HFF-Myc (cell line): Measurements from ENCODE around the gene TTC39B.

Source experiments
- DNase-seq: peaks from one replicate; pipeline ENCODE4 v3.0.0-alpha.2; 2011; ENCODE audit warnings: low read depth; ENCODE audit errors: extremely low read depth
- H3K4me3 ChIP-seq: replicated peaks from 2 replicates; pipeline ENCODE4 v1.5.1; 2011; ENCODE audit warnings: low read depth, mild to moderate bottlenecking, control low read depth, low read length
- CTCF ChIP-seq: IDR thresholded peaks from 2 replicates; pipeline ENCODE4 v1.5.1; 2012; ENCODE audit warnings: mild to moderate bottlenecking, low read depth, low read length, control low read depth; ENCODE audit errors: missing control alignments

TTC39B gene

GRCh38 chr9:15280647-15281046 lies 26.4 kb downstream of the TTC39B start:
- no peak for DNase-seq
- H3K4me3 ChIP-seq = no peak overlapping the region
- TF ChIP-seq CTCF = no peak

GRCh38 chr9:15278839-15279238 lies 28.2 kb downstream of the TTC39B start:
- no peak overlapping the region for H3K4me3 ChIP-seq
- TF ChIP-seq CTCF = no peak
- no peak for DNase-seq

GRCh38 chr9:15278091-15278687 lies 28.8 kb downstream of the TTC39B start:
- no peak for TF ChIP-seq CTCF
- no peak for DNase-seq
- no peak overlapping the region for H3K4me3 ChIP-seq

- no peak overlapping the region for H3K4me3 ChIP-seq
- no peak for DNase-seq
- peak; percentile 5 for TF ChIP-seq CTCF
These were observed 29.5 kb downstream of the TTC39B start for GRCh38 chr9:15277400-15278090.

- DNase-seq = no peak
- no peak overlapping the region for H3K4me3 ChIP-seq
- TF ChIP-seq CTCF = no peak
These were observed 30.6 kb downstream of the TTC39B start for GRCh38 chr9:15276328-15276938.

GRCh38 chr9:15274425-15274824 lies 32.6 kb downstream of the TTC39B start:
- DNase-seq = no peak

More at GRCh38 chr9:15274425-15274824, 32.6 kb downstream of the TTC39B start:
- no peak for TF ChIP-seq CTCF
- no peak overlapping the region for H3K4me3 ChIP-seq
